HEK293T (cell line): Measurements from ENCODE around the gene EPHA4.

Experiments used
- FOXK2 ChIP-seq: fragments of 450-650 bp; IDR thresholded peaks from 2 replicates; pipeline ENCODE4 v1.6.1; 2016; ENCODE audit warnings: mild to moderate bottlenecking
- TARDBP ChIP-seq: fragments of 450-650 bp; IDR thresholded peaks from 2 replicates; pipeline ENCODE4 v1.6.1; 2016
- ZNF384 ChIP-seq: fragments of 450-650 bp; IDR thresholded peaks from 2 replicates; pipeline ENCODE4 v1.6.1; 2016

DNA sequence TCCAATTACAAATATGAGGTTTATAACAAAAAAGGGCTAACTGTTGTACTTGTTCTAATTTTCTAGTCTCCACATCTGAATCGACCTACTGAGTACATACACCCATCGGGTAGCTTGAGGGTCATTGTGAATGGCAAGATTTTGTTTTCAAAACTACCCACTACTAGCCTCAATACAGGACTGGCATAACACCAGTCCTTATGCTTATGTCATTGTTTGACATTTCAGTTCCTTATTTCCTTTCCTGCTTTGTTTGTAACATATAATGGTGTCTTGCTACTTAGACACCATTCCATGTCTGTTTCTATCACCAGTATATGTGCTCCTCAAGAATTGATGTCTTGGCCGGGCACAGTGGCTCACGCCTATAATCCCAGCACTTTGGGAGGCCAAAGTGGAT lies 86.0 kb downstream of the EPHA4 start:
- no peak for TF ChIP-seq TARDBP
- TF ChIP-seq ZNF384 = no peak
- no peak for TF ChIP-seq FOXK2
